GM12878 (cell line): Measurements from ENCODE around the gene ZBTB7B.

Experiments used
- EZH2 ChIP-seq: IDR thresholded peaks from 2 replicates; pipeline ENCODE4 v1.6.1; 2012; ENCODE audit warnings: low read depth, mild to moderate bottlenecking, control low read depth, inconsistent platforms, low read length, borderline replicate concordance; ENCODE audit not compliant: control insufficient read depth
- FOXM1 ChIP-seq: IDR thresholded peaks from 2 replicates; pipeline ENCODE4 v1.6.1; 2012; ENCODE audit warnings: low read depth, mild to moderate bottlenecking, inconsistent platforms, low read length, moderate library complexity
- RCOR1 ChIP-seq: conservative IDR thresholded peaks from 2 replicates; pipeline ENCODE4 v1.6.1; 2012; ENCODE audit warnings: low read depth, low read length, improper control_type of control experiment
- SP1 ChIP-seq: IDR thresholded peaks from one replicate; pipeline ENCODE4 v1.6.1; 2011; ENCODE audit warnings: low read depth, low read length
- TCF12 ChIP-seq: IDR thresholded peaks from 2 replicates; pipeline ENCODE4 v1.6.1; 2011; ENCODE audit warnings: low read depth, mild to moderate bottlenecking, low read length
- YY1 ChIP-seq: IDR thresholded peaks from 2 replicates; pipeline ENCODE4 v1.6.1; 2011; ENCODE audit warnings: low read depth, mild to moderate bottlenecking, low read length
- TF ChIP-seq, protein P1 (sequence below), 3 experiments: IDR thresholded peaks in 2 of 3; conservative IDR thresholded peaks in 1 of 3; 2 replicates each; pipeline ENCODE4 v1.5.1; 2011; ENCODE audit warnings: low read depth in 3 of 3, low read length in 3 of 3, mild to moderate bottlenecking in 3 of 3, control low read depth in 2 of 3, moderate library complexity in 2 of 3, inconsistent platforms in 1 of 3, mixed read lengths in 1 of 3; ENCODE audit not compliant: control insufficient read depth in 2 of 3, insufficient read depth in 1 of 3; ENCODE audit errors: extremely low read depth in 1 of 3
- TF ChIP-seq, protein P2 (sequence below): IDR thresholded peaks from 2 replicates; pipeline ENCODE4 v1.6.1; 2011; ENCODE audit warnings: low read depth, mild to moderate bottlenecking, low read length, moderate library complexity, borderline replicate concordance; ENCODE audit errors: extremely low read depth
- TF ChIP-seq, protein P3 (sequence below): IDR thresholded peaks from 2 replicates; pipeline ENCODE4 v1.6.1; 2012; ENCODE audit warnings: low read depth, low read length, improper control_type of control experiment

DNA sequence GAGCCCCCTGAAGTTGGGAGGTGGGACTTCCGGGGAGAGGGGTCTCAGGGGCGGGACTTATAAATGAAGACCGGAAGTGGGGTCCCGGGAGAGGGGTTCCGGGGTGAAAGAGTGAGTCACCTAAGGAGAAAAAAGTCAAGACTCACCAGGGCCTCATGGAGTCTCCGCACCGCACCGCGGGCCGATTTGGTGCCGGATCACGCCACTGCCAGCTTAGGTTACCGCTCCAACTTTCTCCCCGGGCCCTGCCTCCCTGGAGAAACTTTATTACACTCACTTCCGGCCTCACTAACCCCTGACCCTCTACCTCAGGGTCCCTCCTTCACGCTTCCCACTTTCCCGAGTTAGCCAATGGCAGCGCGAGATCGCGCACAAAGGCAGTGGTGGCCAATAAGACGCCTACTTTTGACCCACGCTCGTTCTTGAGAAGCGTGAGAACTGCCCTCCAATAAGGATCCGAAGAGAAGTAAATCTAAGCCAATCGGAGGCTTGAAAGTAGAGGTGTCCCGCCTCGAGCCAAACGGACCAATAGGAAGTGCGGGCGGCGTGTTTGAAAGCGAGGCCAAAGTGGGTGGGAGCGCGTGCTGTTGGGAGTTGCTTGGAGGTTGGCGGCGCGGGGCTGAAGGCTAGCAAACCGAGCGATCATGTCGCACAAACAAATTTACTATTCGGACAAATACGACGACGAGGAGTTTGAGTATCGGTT lies 28.3 kb upstream of the ZBTB7B start, which contains the start of gene CKS1B:
- TF ChIP-seq, protein P1, sequence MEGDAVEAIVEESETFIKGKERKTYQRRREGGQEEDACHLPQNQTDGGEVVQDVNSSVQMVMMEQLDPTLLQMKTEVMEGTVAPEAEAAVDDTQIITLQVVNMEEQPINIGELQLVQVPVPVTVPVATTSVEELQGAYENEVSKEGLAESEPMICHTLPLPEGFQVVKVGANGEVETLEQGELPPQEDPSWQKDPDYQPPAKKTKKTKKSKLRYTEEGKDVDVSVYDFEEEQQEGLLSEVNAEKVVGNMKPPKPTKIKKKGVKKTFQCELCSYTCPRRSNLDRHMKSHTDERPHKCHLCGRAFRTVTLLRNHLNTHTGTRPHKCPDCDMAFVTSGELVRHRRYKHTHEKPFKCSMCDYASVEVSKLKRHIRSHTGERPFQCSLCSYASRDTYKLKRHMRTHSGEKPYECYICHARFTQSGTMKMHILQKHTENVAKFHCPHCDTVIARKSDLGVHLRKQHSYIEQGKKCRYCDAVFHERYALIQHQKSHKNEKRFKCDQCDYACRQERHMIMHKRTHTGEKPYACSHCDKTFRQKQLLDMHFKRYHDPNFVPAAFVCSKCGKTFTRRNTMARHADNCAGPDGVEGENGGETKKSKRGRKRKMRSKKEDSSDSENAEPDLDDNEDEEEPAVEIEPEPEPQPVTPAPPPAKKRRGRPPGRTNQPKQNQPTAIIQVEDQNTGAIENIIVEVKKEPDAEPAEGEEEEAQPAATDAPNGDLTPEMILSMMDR (IDR thresholded peaks at IDR 0.05 in 2 of 3, conservative IDR thresholded peaks at IDR 0.05 in 1 of 3; ENCODE audit: control insufficient read depth in 2 of 3, extremely low read depth in 1 of 3, insufficient read depth in 1 of 3, low read depth in 3 of 3, low read length in 3 of 3): no peak
- TF ChIP-seq FOXM1 (peak; percentile 93), RCOR1 (no peak), EZH2 (no peak), SP1 (peak; percentile 97), TCF12 (no peak), YY1 (0 out of 2 replicates have a peak, but pooled peaks have one; percentile 55)
- TF ChIP-seq, protein P2, sequence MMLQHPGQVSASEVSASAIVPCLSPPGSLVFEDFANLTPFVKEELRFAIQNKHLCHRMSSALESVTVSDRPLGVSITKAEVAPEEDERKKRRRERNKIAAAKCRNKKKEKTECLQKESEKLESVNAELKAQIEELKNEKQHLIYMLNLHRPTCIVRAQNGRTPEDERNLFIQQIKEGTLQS: no peak
- TF ChIP-seq, protein P3, sequence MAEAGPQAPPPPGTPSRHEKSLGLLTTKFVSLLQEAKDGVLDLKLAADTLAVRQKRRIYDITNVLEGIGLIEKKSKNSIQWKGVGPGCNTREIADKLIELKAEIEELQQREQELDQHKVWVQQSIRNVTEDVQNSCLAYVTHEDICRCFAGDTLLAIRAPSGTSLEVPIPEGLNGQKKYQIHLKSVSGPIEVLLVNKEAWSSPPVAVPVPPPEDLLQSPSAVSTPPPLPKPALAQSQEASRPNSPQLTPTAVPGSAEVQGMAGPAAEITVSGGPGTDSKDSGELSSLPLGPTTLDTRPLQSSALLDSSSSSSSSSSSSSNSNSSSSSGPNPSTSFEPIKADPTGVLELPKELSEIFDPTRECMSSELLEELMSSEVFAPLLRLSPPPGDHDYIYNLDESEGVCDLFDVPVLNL: peak; percentile 99
